ENCODE results near the gene ANKRD39. TPM values are rescaled to one million over a fixed set of nuclear protein-coding genes. Genes with fewer than 3 reads are reported as not detected.

The ANKRD39 gene
- total RNA-seq, 2 donors from 2014 or later = 8.4 to 18.0 TPM

DNA sequence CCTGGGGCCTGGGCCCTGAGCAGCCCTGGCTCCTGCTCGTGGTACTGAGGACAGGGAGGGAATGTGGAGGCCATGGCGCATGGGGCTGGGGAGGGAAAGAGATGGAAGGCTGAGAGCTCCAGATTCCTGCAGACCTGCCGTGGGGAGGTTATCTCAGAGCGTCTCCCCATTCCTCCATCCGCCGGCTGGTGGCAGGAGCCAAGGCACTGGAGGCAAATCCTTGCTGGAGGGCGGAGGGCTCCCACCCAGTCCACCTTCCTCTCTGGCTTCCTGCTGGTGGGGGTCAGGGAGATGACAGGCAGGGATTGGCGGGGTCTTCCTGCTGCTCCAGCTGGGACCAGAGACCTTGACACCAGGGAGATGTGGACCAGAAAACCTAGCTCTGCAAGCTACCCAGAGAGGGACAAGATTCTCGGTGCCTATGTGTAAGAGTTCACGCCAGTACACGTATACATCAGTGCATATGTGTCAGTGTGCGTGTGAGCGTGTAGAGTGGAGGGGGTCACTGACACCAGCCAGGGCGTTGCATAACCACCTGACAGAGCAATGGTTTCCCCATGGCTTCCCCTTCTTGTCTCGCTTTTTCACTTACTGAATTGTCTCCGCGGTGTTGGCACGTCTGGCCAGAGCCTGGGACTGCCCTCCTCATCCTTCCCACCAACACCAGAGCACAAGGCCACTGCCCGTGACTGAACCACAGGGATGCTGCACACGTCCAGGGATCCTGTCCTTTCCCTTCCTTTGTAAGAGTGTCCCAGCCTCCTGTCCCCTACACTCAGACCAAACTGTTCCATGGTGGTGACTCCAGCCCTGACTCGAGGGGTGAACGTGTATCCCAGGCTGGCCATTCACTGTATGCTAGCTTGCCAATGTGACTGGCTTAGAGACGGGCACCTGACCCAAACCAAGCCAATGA, 27.9 kb upstream of the ANKRD39 start:
- H3K27ac ChIP-seq = no peak overlapping the region
- ATAC-seq (ENCODE audit: insufficient number of reproducible peaks, low FRiP score, low read depth) = no peak

DNA sequence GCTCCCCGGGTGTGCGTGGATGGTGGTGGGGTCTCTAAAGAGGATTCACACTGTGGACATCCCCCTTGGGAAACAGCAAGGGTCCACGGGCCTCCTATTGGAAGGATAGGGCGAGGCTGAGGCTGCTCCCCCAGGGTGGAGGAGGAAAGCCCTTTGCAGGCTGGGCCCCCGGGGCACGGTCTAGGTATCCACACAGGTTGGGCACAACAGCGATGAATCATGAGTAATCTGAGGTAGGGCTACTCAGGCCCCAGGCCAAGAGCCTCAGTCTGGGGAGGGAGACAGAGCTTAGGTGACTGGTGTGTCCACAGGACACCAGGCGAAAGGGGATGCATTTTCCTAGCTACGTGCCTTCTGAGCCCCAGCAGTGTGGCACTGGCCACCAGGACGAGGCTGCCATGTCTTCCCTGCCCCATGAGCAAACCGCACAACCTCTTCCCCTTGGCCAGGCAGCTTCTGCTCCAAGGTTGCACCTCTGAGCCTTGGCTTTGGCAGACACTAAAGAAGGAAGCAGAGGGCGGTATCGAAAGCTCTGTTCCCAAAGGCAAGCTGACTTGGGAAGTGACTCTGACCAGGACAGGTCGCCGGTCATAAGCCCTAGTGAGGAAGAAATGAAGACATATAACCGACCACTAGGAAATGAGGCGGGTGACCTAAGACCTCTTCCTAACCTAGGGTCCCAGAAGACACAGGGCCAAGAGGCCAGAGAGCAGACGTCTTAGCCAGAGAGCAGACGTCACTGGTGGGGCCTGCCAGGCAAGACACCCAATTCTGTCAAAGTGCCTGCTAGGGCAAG, 26.7 kb upstream of the ANKRD39 start:
- Histone ChIP-seq H3K9me3 (no peaks in the 10 kb centered on the region), H3K27me3 (replicated peaks; ENCODE audit: insufficient read depth) (no peaks in the 10 kb centered on the region), H3K4me3 (no peak overlapping the region), H3K27ac (no peak overlapping the region), H3K36me3 (no peaks in the 10 kb centered on the region), H3K4me1 (ENCODE audit: control insufficient read depth in 1 of 2, low read depth in 2 of 2) (peaks cover 15 to 28% of the 10 kb centered on the region in 2 donors)
- DNase-seq (ENCODE audit: low spot score) (no peak), ATAC-seq (ENCODE audit: insufficient number of reproducible peaks, low FRiP score, low read depth) (no peak)
- TF ChIP-seq CTCF (IDR thresholded peaks at IDR 0.05) = no peak

More for the DNA sequence above, 27.9 kb upstream of the ANKRD39 start:
- Histone ChIP-seq H3K9me3 (no peaks in the 10 kb centered on the region), H3K4me1 (ENCODE audit: control insufficient read depth in 1 of 2, low read depth in 2 of 2) (peaks cover 17 to 38% of the 10 kb centered on the region in 2 donors), H3K4me3 (no peak overlapping the region), H3K36me3 (no peaks in the 10 kb centered on the region), H3K27me3 (replicated peaks; ENCODE audit: insufficient read depth) (no peaks in the 10 kb centered on the region)
- DNase-seq (ENCODE audit: low spot score) = no peak
- no peak for TF ChIP-seq CTCF (IDR thresholded peaks at IDR 0.05)

DNA sequence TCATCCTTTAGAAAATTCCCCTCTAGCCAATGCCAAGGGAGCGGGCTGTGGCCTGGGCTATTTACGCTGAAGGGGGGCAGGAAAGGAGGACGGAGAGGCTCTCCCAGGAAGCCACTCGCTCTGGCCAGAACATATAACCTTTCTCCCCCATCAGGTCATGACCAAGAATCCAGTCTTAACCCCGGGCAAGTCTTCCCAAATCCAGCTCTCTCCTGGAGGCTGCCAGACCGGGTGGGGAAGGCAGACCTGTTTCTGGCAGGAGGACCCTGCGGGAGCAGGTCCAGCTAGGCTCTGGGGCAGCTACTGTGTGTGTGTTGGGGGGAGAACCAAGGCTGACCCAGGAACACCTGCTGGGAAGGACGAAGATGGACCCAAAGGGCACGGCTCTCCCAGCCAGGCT, 25.5 kb upstream of the ANKRD39 start:
- Histone ChIP-seq H3K36me3 (no peaks in the 10 kb centered on the region), H3K4me1 (ENCODE audit: control insufficient read depth in 1 of 2, low read depth in 2 of 2) (peaks cover 12 to 18% of the 10 kb centered on the region in 2 donors), H3K27ac (no peak overlapping the region), H3K4me3 (no peak overlapping the region), H3K9me3 (no peaks in the 10 kb centered on the region), H3K27me3 (replicated peaks; ENCODE audit: insufficient read depth) (no peaks in the 10 kb centered on the region)
- TF ChIP-seq CTCF (IDR thresholded peaks at IDR 0.05) = no peak
- ATAC-seq (ENCODE audit: insufficient number of reproducible peaks, low FRiP score, low read depth) (no peak), DNase-seq (ENCODE audit: low spot score) (no peak)

DNA sequence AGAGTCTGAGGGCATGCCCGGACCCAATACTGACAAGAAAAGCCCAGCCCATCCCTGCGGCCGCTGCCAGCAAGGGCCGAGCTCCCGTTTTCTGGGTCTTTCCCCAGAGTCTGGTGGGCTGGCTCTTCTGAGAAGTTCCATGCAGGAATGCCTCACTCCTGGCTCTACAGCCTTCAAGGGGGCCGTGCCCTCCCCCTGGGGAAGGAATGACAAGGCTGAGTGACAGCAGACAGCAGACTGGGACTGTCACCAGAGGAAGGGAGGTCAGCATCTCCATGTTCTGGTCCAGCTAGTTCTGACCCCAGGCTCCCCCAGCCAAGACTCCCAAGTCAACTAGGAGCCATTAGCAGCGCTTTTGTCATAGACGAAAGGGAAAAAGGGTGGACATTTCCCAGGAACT, 25.1 kb upstream of the ANKRD39 start:
- H3K36me3 ChIP-seq = no peaks in the 10 kb centered on the region
- H3K4me3 ChIP-seq = no peak overlapping the region
- no peak for TF ChIP-seq CTCF (IDR thresholded peaks at IDR 0.05)
- H3K9me3 ChIP-seq = no peaks in the 10 kb centered on the region
- ATAC-seq (ENCODE audit: insufficient number of reproducible peaks, low FRiP score, low read depth) (no peak), DNase-seq (ENCODE audit: low spot score) (no peak)
- H3K4me1 ChIP-seq (ENCODE audit: control insufficient read depth in 1 of 2, low read depth in 2 of 2) = peaks cover 8 to 14% of the 10 kb centered on the region in 2 donors
- H3K27me3 ChIP-seq (replicated peaks; ENCODE audit: insufficient read depth) = no peaks in the 10 kb centered on the region
- no peak overlapping the region for H3K27ac ChIP-seq

DNA sequence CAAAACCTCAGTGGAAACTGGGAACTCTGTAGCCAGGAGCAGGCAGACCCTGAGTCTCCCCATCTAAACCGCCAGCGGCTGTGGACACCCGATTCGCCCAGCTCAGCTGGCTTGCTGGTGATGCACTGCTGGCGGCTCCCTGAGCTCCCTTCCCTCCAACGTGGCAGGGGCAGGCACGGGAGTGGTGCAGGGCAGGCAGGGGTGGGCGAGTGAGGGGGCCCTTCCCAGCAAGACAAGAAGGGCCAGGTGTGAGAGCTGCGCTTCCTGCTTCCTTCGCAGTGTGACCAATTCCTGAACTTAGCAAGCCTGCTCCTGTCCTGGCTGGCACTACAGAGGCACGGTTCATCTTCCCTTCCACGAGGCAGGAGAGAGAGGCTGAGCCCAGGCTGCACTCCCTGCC, 24.4 kb upstream of the ANKRD39 start:
- no peak for TF ChIP-seq CTCF (IDR thresholded peaks at IDR 0.05)
- ATAC-seq (ENCODE audit: insufficient number of reproducible peaks, low FRiP score, low read depth) (no peak), DNase-seq (ENCODE audit: low spot score) (no peak)
- Histone ChIP-seq H3K4me3 (no peak overlapping the region), H3K4me1 (ENCODE audit: control insufficient read depth in 1 of 2, low read depth in 2 of 2) (peaks cover 2 to 7% of the 10 kb centered on the region in 2 donors), H3K27me3 (replicated peaks; ENCODE audit: insufficient read depth) (no peaks in the 10 kb centered on the region), H3K27ac (no peak overlapping the region), H3K36me3 (no peaks in the 10 kb centered on the region), H3K9me3 (no peaks in the 10 kb centered on the region)
